GM18511 (cell line): ENCODE measurements around the gene AOPEP.
"Not testable (repeated sequence)": the region's sequence is repeated elsewhere in the genome, so short reads cannot be mapped to it uniquely, and the experiment has no call there.

Experiments used
- ATAC-seq: cut with Tn5 transposase; IDR thresholded peaks from one replicate; pipeline ENCODE4 v1.9.1; 2021; ENCODE audit warnings: mild to moderate bottlenecking, moderate library complexity; ENCODE audit not compliant: unreplicated experiment

The AOPEP gene

GRCh38 chr9:94865582-94866452, 139.3 kb downstream of the AOPEP start:
- ATAC-seq, result no peak

DNA sequence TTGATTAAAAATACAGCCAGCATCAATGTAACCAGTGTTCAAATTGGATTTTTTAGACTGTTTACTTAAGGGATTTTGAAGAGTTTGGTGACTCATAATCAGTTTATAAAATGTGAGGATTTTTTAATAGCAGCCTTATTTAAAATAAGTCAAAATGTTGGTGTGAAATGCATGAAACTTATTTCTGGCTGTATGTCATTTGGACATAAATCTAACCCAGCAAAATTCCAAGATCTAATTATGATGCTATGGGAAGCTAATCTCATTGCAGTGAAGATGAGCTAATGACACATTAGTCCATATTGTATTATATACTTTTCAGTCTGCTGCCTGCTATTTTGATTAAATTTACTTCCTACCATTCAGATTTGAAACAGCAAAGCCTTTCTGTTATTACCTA, 140.3 kb downstream of the AOPEP start:
- ATAC-seq, result no peak

GRCh38 chr9:94867281-94867841, 140.9 kb downstream of the AOPEP start:
- no peak for ATAC-seq

DNA sequence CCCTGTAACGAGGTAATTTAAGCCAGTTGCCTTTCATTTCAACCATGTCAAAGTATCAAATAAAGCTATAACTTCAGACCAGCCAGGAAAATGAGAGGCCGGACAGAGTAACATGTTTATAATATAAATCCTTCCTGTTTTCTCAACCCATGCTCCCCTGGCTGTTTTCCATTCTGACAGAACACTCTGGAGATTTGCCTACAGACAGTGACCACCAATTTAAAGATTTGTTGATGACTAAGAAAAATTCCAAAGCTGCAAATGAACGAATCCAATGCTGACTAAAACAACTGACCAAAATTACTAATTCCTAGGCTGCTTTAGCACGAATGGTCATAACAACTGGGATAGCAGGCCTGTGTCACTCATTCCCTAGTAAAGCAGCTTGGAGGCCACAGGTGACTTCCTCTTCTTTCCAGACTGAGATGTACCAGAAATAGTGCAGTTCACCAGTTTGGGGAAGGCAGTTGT, 141.4 kb downstream of the AOPEP start:
- no peak for ATAC-seq

- no peak for ATAC-seq
Measured at GRCh38 chr9:94868464-94868863, 142.0 kb downstream of the AOPEP start.

GRCh38 chr9:94869415-94869843, 142.9 kb downstream of the AOPEP start:
- no peak for ATAC-seq

DNA sequence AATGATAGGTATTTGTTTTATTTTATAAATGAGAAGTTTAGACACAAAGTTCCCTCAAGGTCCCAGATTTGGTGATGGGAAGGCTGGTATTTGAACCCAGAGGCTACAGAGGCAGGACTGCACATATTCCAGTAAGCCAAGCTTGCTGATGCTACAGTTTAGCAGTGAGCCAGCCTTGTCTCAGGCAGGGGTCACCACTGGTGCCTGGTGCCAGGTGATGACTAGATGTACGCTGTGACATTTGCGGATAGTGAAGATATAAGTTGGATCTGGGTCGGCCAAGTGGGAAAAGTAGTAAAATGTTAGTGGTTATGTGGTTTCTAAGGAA, 143.9 kb downstream of the AOPEP start:
- no peak for ATAC-seq

- no peak for ATAC-seq
Measured at GRCh38 chr9:94870793-94871558, 144.5 kb downstream of the AOPEP start.

DNA sequence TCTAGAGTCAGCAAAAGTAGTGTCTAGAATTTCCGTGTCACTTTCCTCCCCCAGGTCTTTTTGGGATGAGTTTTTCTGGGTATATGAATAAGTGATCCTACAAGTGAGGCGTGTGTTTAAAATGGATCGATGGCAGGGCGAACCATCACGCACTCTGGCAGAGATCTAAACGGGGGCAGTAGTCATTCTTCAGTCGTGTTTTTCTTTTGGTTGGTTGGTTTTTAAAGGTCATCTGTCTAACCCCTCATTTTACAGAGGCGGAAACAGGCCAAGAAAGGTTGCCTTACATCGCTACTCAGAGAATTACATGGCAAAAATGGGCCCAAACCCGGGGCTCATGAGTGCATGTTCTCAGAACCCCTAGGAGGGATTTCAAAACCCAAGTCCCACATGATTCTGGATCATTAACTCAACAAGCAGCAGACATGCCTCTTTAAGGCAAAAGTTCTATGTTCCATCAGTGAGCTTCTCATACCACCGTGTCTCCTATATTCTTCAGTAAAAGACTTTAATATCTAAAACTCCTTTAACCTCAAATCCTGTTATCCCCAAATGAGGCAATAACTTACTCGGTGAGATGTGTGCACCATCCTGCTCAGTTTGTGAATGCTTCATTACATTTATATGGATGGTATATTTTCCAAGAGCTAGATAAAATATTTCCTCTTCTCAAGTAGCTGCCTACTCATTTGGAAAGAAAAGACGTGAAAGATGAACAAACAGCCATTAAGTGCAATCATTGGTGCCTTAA, 145.8 kb downstream of the AOPEP start:
- ATAC-seq, result no peak

DNA sequence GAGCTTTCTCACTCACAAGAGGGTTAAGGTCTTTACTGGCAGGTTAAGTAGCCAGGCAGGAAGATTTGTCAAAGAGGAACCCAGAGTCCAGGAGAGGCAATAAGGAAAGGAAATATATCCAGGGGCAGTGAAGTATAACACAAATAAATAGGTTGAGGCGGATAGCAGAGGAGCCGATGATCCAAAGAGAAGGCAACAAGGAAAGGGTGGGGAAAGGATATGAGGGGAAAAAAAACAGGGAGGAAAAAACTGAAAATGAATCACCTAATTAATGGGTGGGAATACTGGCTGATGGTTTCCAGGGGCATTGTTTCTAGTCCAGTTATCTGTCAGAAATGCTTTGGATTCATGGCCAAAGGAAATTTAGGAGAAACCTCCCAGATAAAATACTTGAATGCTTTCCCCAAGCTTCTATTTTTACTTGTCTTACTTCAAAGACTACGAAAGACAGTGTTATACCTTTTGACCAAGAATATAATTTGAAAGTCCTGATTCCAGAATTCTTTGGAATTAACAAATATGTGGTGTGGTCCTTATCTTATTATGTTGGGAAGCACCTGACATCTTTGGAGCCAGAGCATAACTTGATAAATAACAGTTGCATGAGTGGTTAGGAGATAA, 146.5 kb downstream of the AOPEP start:
- ATAC-seq, result no peak

- no peak for ATAC-seq
Measured at GRCh38 chr9:94874316-94874715, 147.8 kb downstream of the AOPEP start.

DNA sequence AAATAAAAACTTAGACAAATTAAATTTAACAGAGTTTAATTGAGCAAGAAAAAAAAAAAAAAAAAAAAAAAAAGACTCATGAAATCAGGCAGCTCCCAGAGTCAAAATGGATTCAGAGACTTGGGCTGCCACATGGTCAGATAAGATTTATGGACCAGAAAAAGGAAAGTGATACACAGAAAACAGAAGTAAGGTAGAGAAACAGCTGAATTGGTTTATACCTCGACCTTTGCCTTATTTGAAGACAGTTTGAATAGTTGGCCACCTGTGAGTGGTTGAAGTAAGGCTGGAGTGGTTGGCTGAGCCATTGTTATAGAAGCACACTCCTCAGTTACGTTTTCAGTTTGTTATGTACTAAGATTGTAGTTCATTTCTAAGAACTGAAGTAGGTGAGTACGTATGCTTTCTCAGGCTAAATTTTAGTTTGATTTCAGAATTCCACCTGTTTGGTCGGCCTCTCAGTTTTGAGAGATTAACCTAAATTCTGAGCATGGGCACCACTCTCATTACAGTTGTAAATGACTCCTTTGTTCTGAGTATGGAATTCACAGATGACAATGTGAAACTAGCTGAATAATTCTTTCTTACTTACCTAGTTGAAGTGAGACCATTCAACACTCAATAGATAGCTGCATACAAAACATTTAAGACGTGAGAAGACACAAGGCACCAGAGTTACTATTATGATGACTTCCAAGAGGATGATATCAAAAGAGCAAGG, 149.0 kb downstream of the AOPEP start:
- peak; percentile 86 for ATAC-seq

- ATAC-seq, result not testable (repeated sequence)
Measured at GRCh38 chr9:94878804-94879203, 152.3 kb downstream of the AOPEP start.

GRCh38 chr9:94879230-94879629, 152.7 kb downstream of the AOPEP start:
- no peak for ATAC-seq

DNA sequence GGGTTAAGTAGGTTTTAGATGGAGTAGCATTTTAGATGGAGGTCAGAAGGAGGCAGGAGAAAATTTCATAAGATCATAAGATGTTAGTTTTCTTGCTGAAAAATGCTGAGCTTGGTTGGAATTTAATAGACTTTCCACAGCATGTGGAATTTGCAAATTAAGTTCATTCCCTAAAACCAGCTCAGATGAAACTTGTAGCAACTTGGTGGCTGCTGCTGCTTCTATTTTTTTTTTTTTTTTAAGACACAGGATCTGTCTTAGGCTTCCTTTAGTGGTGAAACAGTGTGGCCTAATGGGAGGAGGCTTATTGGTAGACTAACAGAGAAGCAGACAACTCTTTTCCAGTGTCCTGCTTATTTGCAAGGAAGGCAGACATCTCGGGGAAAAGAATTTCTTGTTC, 154.5 kb downstream of the AOPEP start:
- ATAC-seq, result no peak

DNA sequence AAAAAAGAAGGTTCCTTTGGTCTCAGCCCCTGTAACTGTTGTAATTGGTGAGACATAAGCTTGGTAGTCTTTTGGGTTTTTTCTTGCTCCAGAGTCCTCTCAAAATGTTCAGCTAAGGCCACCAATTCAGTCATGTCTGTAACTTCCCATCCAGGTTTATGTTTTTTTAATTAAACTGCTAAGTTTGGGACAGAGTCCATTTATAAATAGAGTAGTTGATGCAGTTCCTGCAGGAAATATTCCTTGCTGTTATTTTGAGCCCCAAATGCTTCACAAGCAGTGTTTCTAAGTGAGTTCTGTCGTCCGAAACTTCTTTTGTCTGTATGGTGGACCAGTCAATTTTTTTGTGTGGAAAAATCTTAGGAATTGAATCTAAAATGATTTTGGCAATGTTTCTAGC, 155.0 kb downstream of the AOPEP start:
- ATAC-seq, result no peak

- no peak for ATAC-seq
Measured at GRCh38 chr9:94881940-94882339, 155.4 kb downstream of the AOPEP start.

DNA sequence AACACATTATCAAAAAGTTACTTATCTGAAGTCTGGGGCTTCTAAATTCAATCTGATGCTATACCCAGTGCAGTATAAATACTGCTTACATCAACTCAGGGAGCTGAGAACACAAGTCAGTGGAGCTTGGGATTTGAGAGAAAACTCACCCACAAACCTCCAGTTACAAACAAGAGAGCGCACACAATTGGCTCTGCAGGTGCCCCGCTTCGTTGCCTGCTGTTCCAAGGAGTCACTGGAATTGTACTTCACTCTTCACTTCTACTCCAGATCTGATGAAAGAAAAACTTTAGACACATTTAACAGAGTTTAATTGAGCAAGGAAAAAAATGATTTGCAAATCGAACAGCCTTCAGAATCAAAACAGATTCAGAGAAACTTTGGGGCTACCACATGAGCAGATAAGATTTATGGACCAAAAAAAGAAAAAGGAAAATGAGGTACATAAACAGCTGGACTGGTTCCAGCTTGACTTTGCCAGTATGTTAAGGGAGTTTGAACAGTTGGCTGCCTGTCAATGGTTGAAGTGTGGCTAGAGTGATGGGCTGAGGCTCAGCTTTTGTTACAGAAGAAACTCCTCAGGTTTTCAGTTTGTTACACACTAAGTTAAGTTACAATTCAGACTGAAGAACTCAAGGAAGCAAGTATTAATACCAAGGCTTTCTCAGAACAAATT, 156.6 kb downstream of the AOPEP start:
- no peak for ATAC-seq

- ATAC-seq, result no peak
Measured at GRCh38 chr9:94885854-94886447, 159.5 kb downstream of the AOPEP start.
